Hepatocyte (in vitro differentiated cells): ENCODE measurements around the gene LRRC49.

Experiments used
- CTCF ChIP-seq: fragments of 200-600 bp; sonication (generic); IDR thresholded peaks from 2 replicates; pipeline ENCODE4 v1.5.1; 2016; ENCODE audit warnings: antibody characterized with exemption, mild to moderate bottlenecking; ENCODE audit not compliant: poor library complexity
- EZH2 ChIP-seq: fragments of 200-600 bp; sonication (generic); IDR thresholded peaks from 2 replicates; pipeline ENCODE4 v1.6.1; 2016; ENCODE audit warnings: antibody characterized with exemption, mild to moderate bottlenecking, borderline replicate concordance
- EZH2phosphoT487 ChIP-seq: fragments of 200-600 bp; sonication (generic); IDR thresholded peaks from one replicate; pipeline ENCODE4 v1.6.1; 2018; ENCODE audit warnings: antibody characterized with exemption, mild to moderate bottlenecking, low read depth, moderate library complexity; ENCODE audit not compliant: unreplicated experiment, severe bottlenecking

- TF ChIP-seq CTCF (no peak), EZH2 (no peak), EZH2phosphoT487 (no peak)
Measured at GRCh38 chr15:71080705-71081104, 188.1 kb downstream of the LRRC49 start.
